ACC112 (cell line): ENCODE measurements around the gene AOAH.

ENCODE experiments used
- H2AFZ ChIP-seq: fragments of 200-600 bp; sonication (generic); one replicate; pipeline ENCODE4 v1.6.0; 2017; ENCODE audit warnings: antibody characterized with exemption, low read length; ENCODE audit not compliant: unreplicated experiment
- H3K27ac ChIP-seq: fragments of 200-600 bp; sonication (generic); 2 replicates; pipeline ENCODE4 v1.5.1; 2014; ENCODE audit warnings: low read depth, mild to moderate bottlenecking, antibody characterized with exemption, low read length, moderate library complexity
- H3K27me3 ChIP-seq: fragments of 200-600 bp; sonication (generic); 2 replicates; pipeline ENCODE4 v1.6.1; 2014; ENCODE audit warnings: mild to moderate bottlenecking, antibody characterized with exemption, low read length, moderate library complexity, mixed read lengths; ENCODE audit not compliant: insufficient read depth
- H3K36me3 ChIP-seq: fragments of 200-600 bp; sonication (generic); 2 replicates; pipeline ENCODE4 v1.6.1; 2016; ENCODE audit warnings: mild to moderate bottlenecking, antibody characterized with exemption, low read length, moderate library complexity, mixed read lengths; ENCODE audit not compliant: insufficient read depth
- H3K4me1 ChIP-seq: fragments of 200-600 bp; sonication (generic); one replicate; pipeline ENCODE4 v1.6.1; 2016; ENCODE audit warnings: low read length, mixed read lengths; ENCODE audit not compliant: insufficient read depth, unreplicated experiment, control insufficient read depth
- H3K4me3 ChIP-seq: fragments of 200-600 bp; sonication (generic); 2 replicates; pipeline ENCODE4 v1.5.1; 2014; ENCODE audit warnings: mild to moderate bottlenecking, low read depth, low read length
- H3K79me2 ChIP-seq: fragments of 200-600 bp; sonication (generic); one replicate; pipeline ENCODE4 v1.6.0; 2016; ENCODE audit warnings: low read length; ENCODE audit not compliant: control insufficient read depth, unreplicated experiment, insufficient read depth

The AOAH gene

GRCh38 chr7:36549029-36549428, 175.3 kb downstream of the AOAH start:
- H2AFZ ChIP-seq = no peak overlapping the region
- H3K4me3 ChIP-seq = no peak overlapping the region
- H3K36me3 ChIP-seq = no peaks in the 10 kb centered on the region
- no peaks in the 10 kb centered on the region for H3K4me1 ChIP-seq
- no peaks in the 10 kb centered on the region for H3K79me2 ChIP-seq
- H3K27me3 ChIP-seq = peaks cover 37% of the 10 kb centered on the region
- no peak overlapping the region for H3K27ac ChIP-seq

GRCh38 chr7:36547416-36547815, 176.9 kb downstream of the AOAH start:
- H3K27me3 ChIP-seq = peaks cover 50% of the 10 kb centered on the region
- no peak overlapping the region for H3K4me3 ChIP-seq
- no peaks in the 10 kb centered on the region for H3K36me3 ChIP-seq
- H3K27ac ChIP-seq = no peak overlapping the region
- no peak overlapping the region for H2AFZ ChIP-seq
- H3K4me1 ChIP-seq = no peaks in the 10 kb centered on the region
- no peaks in the 10 kb centered on the region for H3K79me2 ChIP-seq

GRCh38 chr7:36546331-36546730, 178.0 kb downstream of the AOAH start:
- no peaks in the 10 kb centered on the region for H3K36me3 ChIP-seq
- H3K27me3 ChIP-seq = peaks cover 51% of the 10 kb centered on the region
- no peaks in the 10 kb centered on the region for H3K79me2 ChIP-seq
- H2AFZ ChIP-seq = no peak overlapping the region
- H3K4me1 ChIP-seq = no peaks in the 10 kb centered on the region
- no peak overlapping the region for H3K4me3 ChIP-seq
- H3K27ac ChIP-seq = no peak overlapping the region

GRCh38 chr7:36545291-36545690, 179.0 kb downstream of the AOAH start:
- Histone ChIP-seq H3K36me3 (no peaks in the 10 kb centered on the region), H3K4me3 (no peak overlapping the region), H2AFZ (no peak overlapping the region), H3K27me3 (peaks cover 50% of the 10 kb centered on the region), H3K4me1 (no peaks in the 10 kb centered on the region), H3K27ac (no peak overlapping the region), H3K79me2 (no peaks in the 10 kb centered on the region)

- Histone ChIP-seq H3K4me3 (no peak overlapping the region), H3K79me2 (no peaks in the 10 kb centered on the region), H3K36me3 (no peaks in the 10 kb centered on the region), H3K4me1 (no peaks in the 10 kb centered on the region), H2AFZ (no peak overlapping the region), H3K27me3 (peaks cover 32% of the 10 kb centered on the region; the same call in 1 of the 2 replicates), H3K27ac (no peak overlapping the region)
Measured at GRCh38 chr7:36538126-36538525, 186.2 kb downstream of the AOAH start.

- Histone ChIP-seq H2AFZ (no peak overlapping the region), H3K36me3 (no peaks in the 10 kb centered on the region), H3K79me2 (no peaks in the 10 kb centered on the region), H3K27me3 (peaks cover 23% of the 10 kb centered on the region; the same call in 1 of the 2 replicates), H3K4me1 (no peaks in the 10 kb centered on the region), H3K4me3 (no peak overlapping the region), H3K27ac (no peak overlapping the region)
Measured at GRCh38 chr7:36535866-36536664, 188.2 kb downstream of the AOAH start.

- Histone ChIP-seq H3K36me3 (no peaks in the 10 kb centered on the region), H2AFZ (no peak overlapping the region), H3K4me3 (no peak overlapping the region), H3K27ac (no peak overlapping the region), H3K4me1 (no peaks in the 10 kb centered on the region), H3K27me3 (0 out of 2 replicates have a peak, but pooled peaks cover 6% of the 10 kb centered on the region), H3K79me2 (no peaks in the 10 kb centered on the region)
Measured at GRCh38 chr7:36533717-36534116, 190.6 kb downstream of the AOAH start.

GRCh38 chr7:36532981-36533499, 191.3 kb downstream of the AOAH start:
- Histone ChIP-seq H2AFZ (no peak overlapping the region), H3K36me3 (no peaks in the 10 kb centered on the region), H3K27me3 (no peaks in the 10 kb centered on the region), H3K79me2 (no peaks in the 10 kb centered on the region), H3K4me3 (no peak overlapping the region), H3K27ac (no peak overlapping the region), H3K4me1 (no peaks in the 10 kb centered on the region)

GRCh38 chr7:36531951-36532350, 192.3 kb downstream of the AOAH start:
- Histone ChIP-seq H3K79me2 (no peaks in the 10 kb centered on the region), H3K27me3 (no peaks in the 10 kb centered on the region), H2AFZ (no peak overlapping the region), H3K36me3 (no peaks in the 10 kb centered on the region), H3K4me3 (no peak overlapping the region), H3K27ac (no peak overlapping the region), H3K4me1 (peaks cover 10% of the 10 kb centered on the region)

- no peak overlapping the region for H2AFZ ChIP-seq
- no peak overlapping the region for H3K27ac ChIP-seq
- H3K27me3 ChIP-seq = no peaks in the 10 kb centered on the region
- H3K4me3 ChIP-seq = no peak overlapping the region
- H3K36me3 ChIP-seq = no peaks in the 10 kb centered on the region
- H3K4me1 ChIP-seq = peaks cover 17% of the 10 kb centered on the region
- H3K79me2 ChIP-seq = no peaks in the 10 kb centered on the region
Measured at GRCh38 chr7:36530456-36530855, 193.8 kb downstream of the AOAH start.

- Histone ChIP-seq H3K27ac (no peak overlapping the region), H3K36me3 (no peaks in the 10 kb centered on the region), H3K4me3 (no peak overlapping the region), H3K4me1 (peaks cover 17% of the 10 kb centered on the region), H3K79me2 (no peaks in the 10 kb centered on the region), H3K27me3 (peaks cover 8% of the 10 kb centered on the region), H2AFZ (no peak overlapping the region)
Measured at GRCh38 chr7:36527549-36527913, 196.8 kb downstream of the AOAH start.
